Esophagus muscularis mucosa (tissue), 4 donors: ENCODE results near the gene TBC1D12. TPM values are rescaled to one million over a fixed set of nuclear protein-coding genes. Genes with fewer than 3 reads are reported as not detected.
A peak's percentile ranks its signal among the peaks of the same experiment; 100 is the strongest.
"Not testable (repeated sequence)": the region's sequence is repeated elsewhere in the genome, so short reads cannot be mapped to it uniquely, and the experiment has no call there.

Source experiments
- DNase-seq: peaks from one replicate; pipeline ENCODE4 v3.0.0-alpha.2; 2017; ENCODE audit errors: extremely low spot score
- H3K27ac ChIP-seq, 4 donors: fragments of 200-600 bp; sonication (generic); replicated peaks in 1 of 4; 1 replicate in 3 of 4; 2 replicates in 1 of 4; pipeline ENCODE4 v1.5.1; 2016 to 2019; ENCODE audit warnings: mild to moderate bottlenecking in 1 of 4
- H3K27me3 ChIP-seq, 4 donors: fragments of 200-600 bp; sonication (generic); one replicate each; pipeline versions ENCODE4 v1.5.1 to v1.6.0; 2016 to 2019
- H3K36me3 ChIP-seq, 4 donors: fragments of 200-600 bp; sonication (generic); one replicate each; pipeline ENCODE4 v1.5.1; 2016 to 2019
- H3K4me1 ChIP-seq, 4 donors: fragments of 200-600 bp; sonication (generic); one replicate each; pipeline ENCODE4 v1.5.1; 2016 to 2019
- H3K4me3 ChIP-seq, 4 donors: fragments of 200-600 bp; sonication (generic); 1 replicate in 2 of 4; 2 replicates in 2 of 4; pipeline ENCODE4 v1.5.1; 2016 to 2019; ENCODE audit warnings: mild to moderate bottlenecking in 4 of 4, moderate library complexity in 1 of 4
- H3K9me3 ChIP-seq, 4 donors: fragments of 200-600 bp; sonication (generic); 1 replicate in 3 of 4; 2 replicates in 1 of 4; pipeline ENCODE4 v1.5.1; 2016 to 2019
- CTCF ChIP-seq, 3 experiments: fragments of 200-600 bp in 2 of 3; fragments of 450-650 bp in 1 of 3; sonication (generic) in 2 of 3; IDR thresholded peaks; one replicate each; pipeline ENCODE4 v1.5.1; 2017 to 2019; ENCODE audit warnings: antibody characterized with exemption in 3 of 3, mild to moderate bottlenecking in 2 of 3, moderate library complexity in 1 of 3
- EP300 ChIP-seq: sonication (generic); formaldehyde crosslinking; IDR thresholded peaks from one replicate; pipeline ENCODE4 v1.6.1; 2017; ENCODE audit warnings: antibody characterized with exemption
- POLR2A ChIP-seq: fragments of 450-650 bp; IDR thresholded peaks from one replicate; pipeline ENCODE4 v1.6.1; 2017; ENCODE audit warnings: antibody characterized with exemption, moderate library complexity, mild to moderate bottlenecking, low read depth
- POLR2AphosphoS5 ChIP-seq, 2 donors: sonication (generic); formaldehyde crosslinking; IDR thresholded peaks; one replicate each; pipeline ENCODE4 v1.6.1; 2017; ENCODE audit warnings: antibody characterized with exemption in 2 of 2
- WGBS: methylation state at CpG from one replicate; pipeline ENCODE4 v1.1.5; 2018; 5-methylcytosine and 5-hydroxymethylcytosine counted together
- intact Hi-C: fragments of 100-400 bp; cut with DNase I; formaldehyde crosslinking; loops from one replicate; pipeline ENCODE4 v1.15.1; 2023
- total RNA-seq, 4 donors: library from RNA; depleted of rRNA; stranded (reverse); fragments of >200 nt; gene quantifications; one replicate each; pipeline versions ENCODE4 v1.1.0 to v1.2.1, GENCODE V29; 2016

The TBC1D12 gene
- total RNA-seq, 4 donors from 2014 or later: 16.2 to 22.9 (median 17.7) TPM

DNA sequence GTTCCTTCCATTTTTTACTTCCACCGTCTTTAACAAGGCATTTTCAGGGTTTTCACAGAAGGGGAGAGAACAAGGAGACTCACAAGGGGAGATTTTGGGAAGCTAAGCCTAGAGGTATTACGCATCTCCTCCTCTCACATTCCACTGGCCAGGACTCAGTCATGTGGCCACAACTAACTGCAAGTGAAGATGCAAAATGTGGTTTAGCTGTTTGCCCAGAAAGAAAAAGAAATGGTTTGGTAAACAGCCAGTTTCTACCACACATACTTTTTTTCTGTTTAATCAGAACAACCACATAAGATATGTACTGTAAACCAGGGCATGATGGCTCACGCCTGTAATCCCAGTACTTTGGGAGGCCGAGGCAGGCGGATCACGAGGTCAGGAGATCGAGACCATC lies 121.8 kb downstream of the TBC1D12 start:
- no peak overlapping the region for H3K4me3 ChIP-seq
- WGBS: 93% methylated on average over 7 of the region's 7 CpGs
- no peaks in the 10 kb centered on the region for H3K9me3 ChIP-seq
- no peaks in the 10 kb centered on the region for H3K27me3 ChIP-seq
- no peak overlapping the region for H3K27ac ChIP-seq
- TF ChIP-seq POLR2A (no peak), EP300 (no peak), CTCF (IDR thresholded peaks at IDR 0.05) (no peak), POLR2AphosphoS5 (IDR thresholded peaks at IDR 0.05) (no peak)
- DNase-seq: no peak
- no peaks in the 10 kb centered on the region for H3K4me1 ChIP-seq
- intact Hi-C loops: no loop called here
- H3K36me3 ChIP-seq: peaks cover 8 to 51% (median 21%) of the 10 kb centered on the region in 4 donors

DNA sequence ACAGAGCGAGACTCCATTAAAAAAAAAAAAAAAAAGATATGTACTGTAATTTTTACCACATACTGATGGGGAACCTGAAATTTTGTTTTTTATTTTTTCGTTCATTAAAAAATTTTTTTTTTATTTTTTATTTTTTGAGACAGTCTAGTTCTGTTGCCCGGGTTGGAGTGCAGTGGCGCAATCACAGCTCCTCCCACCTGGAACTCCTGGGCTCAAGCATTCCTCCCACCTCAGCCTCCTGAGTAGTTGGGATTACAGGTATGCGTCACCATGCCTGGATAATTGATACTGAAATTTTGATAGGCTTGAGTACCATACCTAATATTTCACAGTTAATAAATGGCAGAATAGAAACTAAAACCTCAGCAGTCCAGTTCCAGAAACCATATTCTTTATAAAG lies 122.4 kb downstream of the TBC1D12 start:
- Histone ChIP-seq H3K9me3 (no peaks in the 10 kb centered on the region), H3K4me1 (no peaks in the 10 kb centered on the region), H3K27ac (no peak overlapping the region), H3K36me3 (peaks cover 8 to 49% (median 21%) of the 10 kb centered on the region in 4 donors), H3K4me3 (no peak overlapping the region), H3K27me3 (no peaks in the 10 kb centered on the region)
- no peak for DNase-seq
- TF ChIP-seq POLR2AphosphoS5 (IDR thresholded peaks at IDR 0.05): no peak
- TF ChIP-seq POLR2A: no peak
- no peak for TF ChIP-seq CTCF (IDR thresholded peaks at IDR 0.05)
- TF ChIP-seq EP300: no peak
- intact Hi-C loops: no loop called here
- WGBS: 95% methylated on average over 5 of the region's 5 CpGs

DNA sequence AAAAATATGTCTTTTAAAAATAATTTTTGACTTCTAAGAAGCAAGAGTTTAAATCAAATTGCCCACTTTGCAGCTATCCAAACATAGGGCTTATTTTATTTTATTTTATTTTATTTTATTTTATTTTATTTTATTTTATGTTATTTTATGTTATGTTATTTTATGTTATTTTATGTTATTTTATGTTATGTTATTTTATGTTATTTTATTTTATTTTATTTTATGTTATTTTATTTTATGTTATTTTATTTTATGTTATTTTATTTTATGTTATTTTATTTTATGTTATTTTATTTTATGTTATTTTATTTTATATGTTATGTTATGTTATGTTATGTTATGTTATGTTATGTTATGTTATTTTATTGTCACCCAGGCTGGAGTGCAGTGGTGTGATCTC lies 129.2 kb downstream of the TBC1D12 start:
- H3K9me3 ChIP-seq, H3K27ac ChIP-seq, DNase-seq, H3K27me3 ChIP-seq, intact Hi-C loops, H3K4me1 ChIP-seq, H3K4me3 ChIP-seq: not testable (repeated sequence)
- H3K36me3 ChIP-seq: peaks cover 0 to 39% (median 27%) of the 10 kb centered on the region in 4 donors

GRCh38 chr10:94533027-94533426 lies 130.7 kb downstream of the TBC1D12 start:
- no peak for TF ChIP-seq EP300
- no peak for TF ChIP-seq POLR2AphosphoS5 (IDR thresholded peaks at IDR 0.05)
- no peak for TF ChIP-seq CTCF (IDR thresholded peaks at IDR 0.05)
- TF ChIP-seq POLR2A: no peak
- Histone ChIP-seq H3K27ac (no peak overlapping the region), H3K4me3 (no peak overlapping the region), H3K9me3 (no peaks in the 10 kb centered on the region), H3K36me3 (peaks cover 0 to 42% (median 30%) of the 10 kb centered on the region in 4 donors), H3K4me1 (no peaks in the 10 kb centered on the region), H3K27me3 (no peaks in the 10 kb centered on the region)
- intact Hi-C loops: no loop called here
- DNase-seq: no peak
- 91% methylated on average over 1 of the region's 1 CpG for WGBS

DNA sequence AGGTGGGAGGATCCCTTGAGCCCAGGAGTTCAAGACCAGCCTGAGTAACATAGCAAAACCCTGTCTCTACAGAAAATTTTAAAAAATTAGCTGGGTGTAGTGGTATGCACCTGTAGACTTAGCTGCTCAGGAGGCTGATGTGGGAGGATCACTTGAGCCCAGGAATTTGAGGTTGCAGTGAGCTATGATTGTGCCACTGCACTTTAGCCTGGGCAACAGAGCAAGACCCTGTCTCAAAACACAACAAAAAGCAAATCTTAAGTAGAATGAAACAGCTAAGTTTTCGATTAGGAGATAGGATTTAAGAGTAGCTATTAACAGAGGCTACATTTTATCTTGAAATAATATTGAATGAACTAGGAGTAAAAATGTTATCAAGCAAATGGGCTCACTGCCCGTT lies 139.9 kb downstream of the TBC1D12 start:
- intact Hi-C loops: not testable (repeated sequence)
- WGBS: 94% methylated on average over 2 of the region's 2 CpGs

DNA sequence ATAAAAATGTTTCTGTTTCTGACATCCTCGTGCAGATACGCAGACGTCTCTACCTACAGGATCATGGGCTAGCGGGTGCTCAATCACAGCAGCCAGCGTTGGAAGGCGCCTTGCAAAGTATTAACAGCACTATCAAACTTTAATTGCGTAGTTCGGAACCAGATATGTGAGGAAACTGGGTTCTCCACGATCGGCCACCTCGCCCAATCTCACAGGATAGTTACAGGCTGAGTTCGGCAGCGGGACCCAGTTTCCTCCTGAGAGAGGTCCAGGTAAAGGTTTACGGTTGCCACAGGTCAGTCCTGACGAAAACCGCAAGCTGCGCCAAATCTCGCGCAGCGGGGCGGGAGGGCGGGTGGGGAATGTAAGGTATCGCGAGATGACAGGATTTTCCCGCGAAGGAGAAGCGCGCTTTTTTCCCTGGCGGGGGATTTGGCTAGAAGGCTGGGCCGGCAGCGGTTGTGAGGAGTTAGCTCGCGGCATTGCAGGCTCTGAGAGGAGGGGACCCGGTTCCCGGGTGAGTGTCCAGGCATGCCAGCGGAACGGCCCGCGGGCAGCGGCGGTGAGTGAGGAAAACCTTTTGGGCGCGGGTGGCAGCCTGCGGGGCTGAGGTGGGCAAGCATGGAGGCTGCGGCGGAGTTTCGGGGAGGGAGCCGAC lies 143.2 kb downstream of the TBC1D12 start, which contains the start of gene HELLS:
Gene HELLS (plus strand): TSS at position 398 of the 658 bp plus-strand sequence. CDS start 134 bp downstream, at position 532.
- 0% methylated on average over 28 of the region's 48 CpGs for WGBS
- H3K27me3 ChIP-seq: peaks cover 0 to 4% (median 0%) of the 10 kb centered on the region in 4 donors
- no peaks in the 10 kb centered on the region for H3K9me3 ChIP-seq
- intact Hi-C loops: no loop called here
- H3K4me1 ChIP-seq: peaks cover 13 to 20% (median 19%) of the 10 kb centered on the region in 4 donors
- H3K4me3 ChIP-seq: peak within 1 kb of the TSS; percentile 67 to 84 (median 72)
- no peaks in the 10 kb centered on the region for H3K36me3 ChIP-seq
- DNase-seq: peak; percentile 93
- no peak for TF ChIP-seq POLR2A
- TF ChIP-seq CTCF (IDR thresholded peaks at IDR 0.05): no peak
- TF ChIP-seq EP300: no peak
- TF ChIP-seq POLR2AphosphoS5 (IDR thresholded peaks at IDR 0.05): peak; percentile 16 to 25
- H3K27ac ChIP-seq: peak within 1 kb of the TSS; percentile 57 to 80 (median 64)

More for the DNA sequence above, 139.9 kb downstream of the TBC1D12 start:
- H3K27me3 ChIP-seq, H3K27ac ChIP-seq, DNase-seq, H3K4me3 ChIP-seq, H3K36me3 ChIP-seq, H3K9me3 ChIP-seq: not testable (repeated sequence)
- H3K4me1 ChIP-seq: peaks cover 13 to 20% (median 19%) of the 10 kb centered on the region in 4 donors
